Measurements from ENCODE around the gene AJAP1. TPM values are rescaled to one million over a fixed set of nuclear protein-coding genes. Genes with fewer than 3 reads are reported as not detected.

The AJAP1 gene
- total and polyA plus RNA-seq, 2 experiments from 2014 or later: 0.13 to 0.64 TPM

- Histone ChIP-seq H3K27ac (no peak overlapping the region), H3K36me3 (replicated peaks; ENCODE audit: insufficient read depth, low read depth) (no peaks in the 10 kb centered on the region), H3K27me3 (no peaks in the 10 kb centered on the region), H4K20me1 (ENCODE audit: insufficient read depth, poor library complexity, severe bottlenecking) (no peaks in the 10 kb centered on the region), H3K9me3 (ENCODE audit: low read depth) (no peaks in the 10 kb centered on the region), H2AFZ (no peak overlapping the region), H3K4me1 (ENCODE audit: insufficient read depth) (no peaks in the 10 kb centered on the region), H3K9me2 (replicated peaks; ENCODE audit: insufficient read depth) (no peaks in the 10 kb centered on the region), H3K4me3 (no peak overlapping the region), H3K79me2 (no peaks in the 10 kb centered on the region), H3K4me2 (no peak overlapping the region)
- no peak for DNase-seq (ENCODE audit: low spot score)
- 88% methylated on average over 19 of the region's 19 CpGs for WGBS (ENCODE audit: low lambda C conversion rate, missing lambda C conversion rate)
- TF ChIP-seq EZH2 (IDR thresholded peaks at IDR 0.05; ENCODE audit: borderline replicate concordance): no peak
- TF ChIP-seq CTCF (IDR thresholded peaks at IDR 0.05; ENCODE audit: poor library complexity): no peak
- TF ChIP-seq EZH2phosphoT487 (IDR thresholded peaks at IDR 0.05; ENCODE audit: low read depth, severe bottlenecking, unreplicated experiment): no peak
These were observed 74.1 kb downstream of the AJAP1 start for GRCh38 chr1:4728319-4729089.

GRCh38 chr1:4729090-4729471 lies 74.7 kb downstream of the AJAP1 start:
- DNase-seq (ENCODE audit: low spot score): no peak
- no peaks in the 10 kb centered on the region for H3K27me3 ChIP-seq
- H3K4me1 ChIP-seq (ENCODE audit: insufficient read depth): no peaks in the 10 kb centered on the region
- TF ChIP-seq EZH2 (IDR thresholded peaks at IDR 0.05; ENCODE audit: borderline replicate concordance) (no peak), EZH2phosphoT487 (IDR thresholded peaks at IDR 0.05; ENCODE audit: low read depth, severe bottlenecking, unreplicated experiment) (no peak), CTCF (IDR thresholded peaks at IDR 0.05; ENCODE audit: poor library complexity) (no peak)
- no peak overlapping the region for H3K4me3 ChIP-seq
- 89% methylated on average over 12 of the region's 12 CpGs for WGBS (ENCODE audit: low lambda C conversion rate, missing lambda C conversion rate)
- no peaks in the 10 kb centered on the region for H3K9me3 ChIP-seq (ENCODE audit: low read depth)
- no peaks in the 10 kb centered on the region for H3K79me2 ChIP-seq
- H3K9me2 ChIP-seq (replicated peaks; ENCODE audit: insufficient read depth): no peaks in the 10 kb centered on the region
- no peak overlapping the region for H2AFZ ChIP-seq
- H3K27ac ChIP-seq: no peak overlapping the region
- H4K20me1 ChIP-seq (ENCODE audit: insufficient read depth, poor library complexity, severe bottlenecking): no peaks in the 10 kb centered on the region
- no peaks in the 10 kb centered on the region for H3K36me3 ChIP-seq (replicated peaks; ENCODE audit: insufficient read depth, low read depth)
- no peak overlapping the region for H3K4me2 ChIP-seq

- H3K4me2 ChIP-seq: no peak overlapping the region
- WGBS (ENCODE audit: low lambda C conversion rate, missing lambda C conversion rate): 64% methylated on average over 12 of the region's 12 CpGs
- no peak for TF ChIP-seq CTCF (IDR thresholded peaks at IDR 0.05; ENCODE audit: poor library complexity)
- no peak for TF ChIP-seq EZH2 (IDR thresholded peaks at IDR 0.05; ENCODE audit: borderline replicate concordance)
- no peak for TF ChIP-seq EZH2phosphoT487 (IDR thresholded peaks at IDR 0.05; ENCODE audit: low read depth, severe bottlenecking, unreplicated experiment)
These were observed 75.7 kb downstream of the AJAP1 start for GRCh38 chr1:4730078-4730477.

More at GRCh38 chr1:4730078-4730477, 75.7 kb downstream of the AJAP1 start:
- Histone ChIP-seq H3K27me3 (no peaks in the 10 kb centered on the region), H3K9me3 (ENCODE audit: low read depth) (no peaks in the 10 kb centered on the region), H3K4me1 (ENCODE audit: insufficient read depth) (no peaks in the 10 kb centered on the region), H3K4me3 (no peak overlapping the region), H2AFZ (no peak overlapping the region), H3K27ac (no peak overlapping the region), H3K79me2 (no peaks in the 10 kb centered on the region), H3K36me3 (replicated peaks; ENCODE audit: insufficient read depth, low read depth) (no peaks in the 10 kb centered on the region), H4K20me1 (ENCODE audit: insufficient read depth, poor library complexity, severe bottlenecking) (no peaks in the 10 kb centered on the region), H3K9me2 (replicated peaks; ENCODE audit: insufficient read depth) (no peaks in the 10 kb centered on the region)
- no peak for DNase-seq (ENCODE audit: low spot score)
